Panc1 (cell line): ENCODE measurements around the gene CADPS2.

Source experiments
- CTCF ChIP-seq: fragments of 450-650 bp; IDR thresholded peaks from 2 replicates; pipeline ENCODE4 v1.5.1; 2017; ENCODE audit warnings: mild to moderate bottlenecking
- SIN3A ChIP-seq: IDR thresholded peaks from 2 replicates; pipeline ENCODE4 v1.6.1; 2012; ENCODE audit warnings: low read depth, mild to moderate bottlenecking, low read length, moderate library complexity, borderline replicate concordance; ENCODE audit not compliant: insufficient read depth

GRCh38 chr7:122682815-122683550 lies 203.3 kb downstream of the CADPS2 start:
- TF ChIP-seq CTCF, result no peak
- TF ChIP-seq SIN3A, result no peak
